GM18907 (cell line): Measurements from ENCODE around the gene INO80.

ENCODE experiments used
- ATAC-seq: cut with Tn5 transposase; IDR thresholded peaks from one replicate; pipeline ENCODE4 v1.9.1; 2021; ENCODE audit warnings: mild to moderate bottlenecking, moderate library complexity; ENCODE audit not compliant: unreplicated experiment

The INO80 gene

GRCh38 chr15:40933517-40933902 is 182.6 kb downstream of the INO80 start:
- no peak for ATAC-seq

GRCh38 chr15:40932649-40933516 is 183.2 kb downstream of the INO80 start:
- ATAC-seq, result no peak

- peak; percentile 32 for ATAC-seq
Observed at GRCh38 chr15:40932156-40932555, 183.9 kb downstream of the INO80 start.

GRCh38 chr15:40931300-40932142 is 184.6 kb downstream of the INO80 start:
- no peak for ATAC-seq

DNA sequence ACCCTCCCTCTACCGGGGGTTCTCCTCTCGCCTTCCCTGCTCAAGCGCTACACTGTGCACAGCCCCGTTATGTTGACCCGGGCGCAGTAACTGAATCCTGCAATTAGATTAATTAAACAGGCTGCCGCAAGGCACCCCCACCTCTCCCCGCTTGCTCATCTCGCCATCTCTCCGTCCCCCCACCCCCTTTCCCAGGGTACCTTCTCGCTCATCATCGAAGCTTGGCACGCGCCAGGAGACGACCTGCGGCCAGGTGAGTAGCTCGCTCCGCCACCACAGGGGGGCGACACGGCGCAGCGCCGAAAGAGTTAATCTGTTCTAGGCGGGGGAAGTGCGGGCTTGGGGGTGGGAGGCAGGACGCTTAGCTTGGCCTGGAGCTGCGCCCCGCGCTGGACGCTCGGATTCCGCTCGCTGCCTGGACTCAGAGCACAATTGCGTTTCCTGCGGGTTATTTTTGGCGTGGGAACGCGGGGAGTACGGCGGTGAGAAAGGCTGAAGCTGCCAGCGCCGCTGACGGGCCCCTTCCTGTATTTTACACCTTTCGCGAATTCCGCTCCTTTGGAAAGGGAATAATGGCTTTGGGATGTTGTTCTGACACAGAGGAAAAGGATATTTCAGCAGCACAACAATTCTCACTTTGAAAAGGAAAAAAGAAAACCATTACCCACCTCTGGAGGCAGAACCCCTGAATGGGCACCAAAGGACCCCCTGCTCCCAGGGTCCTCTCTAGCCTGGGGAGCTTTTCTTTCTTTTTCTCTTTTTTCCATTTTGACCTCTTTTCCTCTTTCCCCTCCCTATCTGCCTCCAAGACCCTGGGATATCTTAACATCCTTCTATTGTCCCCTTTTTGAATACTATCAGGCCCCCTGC is 185.4 kb downstream of the INO80 start:
- no peak for ATAC-seq

DNA sequence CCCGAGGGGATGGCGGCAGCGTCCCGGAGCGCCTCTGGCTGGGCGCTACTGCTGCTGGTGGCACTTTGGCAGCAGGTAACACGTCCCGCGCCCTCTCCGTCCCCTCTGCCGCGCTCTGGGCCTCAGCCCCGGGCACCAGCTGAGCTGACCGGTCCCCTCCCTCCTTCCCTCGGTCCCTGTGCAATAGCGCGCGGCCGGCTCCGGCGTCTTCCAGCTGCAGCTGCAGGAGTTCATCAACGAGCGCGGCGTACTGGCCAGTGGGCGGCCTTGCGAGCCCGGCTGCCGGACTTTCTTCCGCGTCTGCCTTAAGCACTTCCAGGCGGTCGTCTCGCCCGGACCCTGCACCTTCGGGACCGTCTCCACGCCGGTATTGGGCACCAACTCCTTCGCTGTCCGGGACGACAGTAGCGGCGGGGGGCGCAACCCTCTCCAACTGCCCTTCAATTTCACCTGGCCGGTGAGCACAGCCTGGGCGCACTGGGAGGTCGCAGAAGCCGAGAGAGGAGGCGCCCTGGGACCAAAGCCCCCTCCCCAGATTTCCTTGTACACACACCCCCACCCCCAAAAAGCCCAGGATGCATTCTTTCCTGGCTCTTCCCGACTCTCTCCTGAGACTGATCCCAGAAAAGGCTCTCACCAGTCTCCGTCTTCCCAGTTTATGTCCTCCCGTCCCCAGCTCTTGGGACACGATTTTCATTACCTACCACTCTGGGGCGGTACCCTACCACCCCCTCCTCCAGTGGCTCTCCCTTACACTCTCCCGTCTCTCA is 186.2 kb downstream of the INO80 start:
- ATAC-seq, result no peak
